ENCODE results near the gene CDKN1C.

CDKN1C gene

DNA sequence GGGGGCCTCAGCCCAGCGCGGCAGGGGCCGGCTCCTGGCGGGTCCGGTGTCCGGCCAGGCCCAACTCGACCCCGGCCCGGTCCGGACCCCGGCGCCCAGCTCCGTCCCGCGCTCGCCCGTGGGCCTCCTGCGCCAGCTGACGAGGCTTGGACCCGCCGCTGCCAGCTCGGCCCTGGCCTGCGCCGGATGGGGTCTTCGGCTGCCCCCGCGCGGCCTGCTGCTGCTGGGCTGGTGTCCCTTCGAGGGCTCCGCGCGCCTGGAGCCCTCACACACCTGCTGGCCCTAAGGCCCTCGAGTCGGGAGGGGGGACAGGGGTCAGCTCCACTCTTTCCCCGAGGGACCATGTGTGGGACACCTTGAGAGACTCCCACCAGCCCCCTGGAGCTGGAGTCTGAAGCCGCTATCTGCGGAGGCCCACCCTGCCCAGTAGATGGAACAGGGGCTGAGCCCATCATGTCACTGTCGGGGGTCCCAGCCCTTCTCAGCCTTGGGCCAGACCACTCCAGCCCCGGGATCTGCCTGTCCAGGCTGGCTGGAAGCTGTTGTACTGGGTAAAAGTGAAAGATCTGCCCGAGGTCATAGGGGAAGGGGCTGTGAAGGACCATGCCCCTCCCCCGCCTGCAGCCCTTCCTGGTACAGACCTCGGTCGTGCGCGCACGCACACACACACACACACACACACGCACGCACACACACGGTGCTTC lies 768 bp upstream of the CDKN1C start:
- Mint-ChIP-seq H3K27ac (peak overlapping the region in 1 of 2 donors; percentile 80), H3K36me3 (ENCODE audit: insufficient read depth) (peaks cover 13% of the 10 kb centered on the region), H3K27me3 (peaks cover 6 to 9% of the 10 kb centered on the region in 2 donors), H3K9me3 (no peaks in the 10 kb centered on the region), H3K4me1 (ENCODE audit: low read depth in 2 of 2) (peaks cover 10 to 17% of the 10 kb centered on the region in 2 donors), H3K4me3 (peak overlapping the region; percentile 21 to 41)
- DNase-seq (no peak), ATAC-seq (replicated peaks) (no peak)

GRCh38 chr11:2885017-2885677 lies 428 bp downstream of the CDKN1C start:
- H3K36me3 Mint-ChIP-seq (ENCODE audit: insufficient read depth): peaks cover 13% of the 10 kb centered on the region
- H3K4me3 Mint-ChIP-seq: peak overlapping the region; percentile 81
- peak overlapping the region in 1 of 2 donors; percentile 39 for H3K27ac Mint-ChIP-seq
- DNase-seq (peak in 1 of 3 experiments; percentile 29), ATAC-seq (replicated peaks) (peak; percentile 17)
- H3K27me3 Mint-ChIP-seq: peaks cover 6 to 9% of the 10 kb centered on the region in 2 donors
- peaks cover 10 to 17% of the 10 kb centered on the region in 2 donors for H3K4me1 Mint-ChIP-seq (ENCODE audit: low read depth in 2 of 2)
- no peaks in the 10 kb centered on the region for H3K9me3 Mint-ChIP-seq

- Mint-ChIP-seq H3K27me3 (peaks cover 6 to 9% of the 10 kb centered on the region in 2 donors), H3K27ac (no peak overlapping the region), H3K9me3 (no peaks in the 10 kb centered on the region), H3K4me1 (ENCODE audit: low read depth in 2 of 2) (peaks cover 10 to 17% of the 10 kb centered on the region in 2 donors), H3K36me3 (ENCODE audit: insufficient read depth) (peaks cover 13% of the 10 kb centered on the region), H3K4me3 (peak overlapping the region in 1 of 2 donors; percentile 76)
- DNase-seq (no peak), ATAC-seq (replicated peaks) (no peak)
Measured at GRCh38 chr11:2883979-2884815, 1.4 kb downstream of the CDKN1C start.

- DNase-seq (no peak), ATAC-seq (replicated peaks) (no peak)
- Mint-ChIP-seq H3K4me1 (ENCODE audit: low read depth in 2 of 2) (peaks cover 10 to 14% of the 10 kb centered on the region in 2 donors), H3K27ac (no peak overlapping the region), H3K4me3 (peak overlapping the region; percentile 71 to 76), H3K9me3 (no peaks in the 10 kb centered on the region), H3K27me3 (peaks cover 6 to 9% of the 10 kb centered on the region in 2 donors), H3K36me3 (ENCODE audit: insufficient read depth) (peaks cover 13% of the 10 kb centered on the region)
Measured at GRCh38 chr11:2883640-2883978, 2.0 kb downstream of the CDKN1C start.

DNA sequence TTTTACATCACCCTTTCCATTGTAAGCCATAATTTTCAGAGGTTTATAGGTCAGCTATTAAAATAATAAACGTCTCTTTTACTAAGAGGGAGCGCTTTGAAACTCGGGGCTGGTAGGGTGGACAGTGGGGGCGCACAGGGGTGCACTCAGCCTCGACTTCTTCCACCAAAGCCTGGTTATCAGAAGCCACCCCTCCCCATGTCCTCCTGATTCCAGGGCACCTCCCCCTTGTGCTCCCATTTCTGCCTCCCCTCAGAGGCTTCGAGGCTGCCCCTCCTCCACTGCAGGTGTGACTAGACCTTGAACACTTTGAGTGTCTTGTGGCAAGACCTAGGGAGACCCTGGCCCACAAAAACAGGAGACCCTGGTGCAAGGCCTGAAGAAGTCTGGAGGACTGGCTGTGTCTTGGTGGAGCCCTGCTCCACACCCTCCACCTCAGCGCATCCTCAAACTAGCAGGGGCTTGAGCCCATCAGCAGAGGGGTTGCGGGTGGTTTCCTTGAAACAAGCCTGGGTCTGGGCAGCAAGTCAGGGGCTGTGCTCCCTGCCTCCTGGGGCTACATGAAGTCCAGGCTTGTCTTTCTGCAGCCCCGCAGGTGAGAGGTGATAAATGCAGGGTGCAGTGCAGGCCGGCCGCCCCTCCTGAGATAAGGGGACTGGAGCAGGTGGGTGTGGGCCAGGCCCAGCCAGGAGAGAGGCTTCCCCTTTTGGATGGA lies 3.0 kb downstream of the CDKN1C start:
- H3K9me3 Mint-ChIP-seq: no peaks in the 10 kb centered on the region
- DNase-seq: no peak
- ATAC-seq (replicated peaks): no peak
- H3K4me3 Mint-ChIP-seq: peak overlapping the region; percentile 71 to 76
- H3K36me3 Mint-ChIP-seq (ENCODE audit: insufficient read depth): peaks cover 13% of the 10 kb centered on the region
- no peak overlapping the region for H3K27ac Mint-ChIP-seq
- H3K27me3 Mint-ChIP-seq: peaks cover 6 to 9% of the 10 kb centered on the region in 2 donors
- H3K4me1 Mint-ChIP-seq (ENCODE audit: low read depth in 2 of 2): peaks cover 8 to 10% of the 10 kb centered on the region in 2 donors

- H3K9me3 Mint-ChIP-seq: no peaks in the 10 kb centered on the region
- no peak overlapping the region for H3K4me3 Mint-ChIP-seq
- DNase-seq (no peak), ATAC-seq (replicated peaks) (no peak)
- peaks cover 12% of the 10 kb centered on the region for H3K36me3 Mint-ChIP-seq (ENCODE audit: insufficient read depth)
- H3K27ac Mint-ChIP-seq: no peak overlapping the region
- H3K4me1 Mint-ChIP-seq (ENCODE audit: low read depth in 2 of 2): peaks cover 8 to 10% of the 10 kb centered on the region in 2 donors
- H3K27me3 Mint-ChIP-seq: peaks cover 6 to 9% of the 10 kb centered on the region in 2 donors
Measured at GRCh38 chr11:2881981-2882375, 3.6 kb downstream of the CDKN1C start.

GRCh38 chr11:2881076-2881980 lies 4.2 kb downstream of the CDKN1C start:
- H3K27me3 Mint-ChIP-seq: peaks cover 6 to 9% of the 10 kb centered on the region in 2 donors
- H3K27ac Mint-ChIP-seq: no peak overlapping the region
- DNase-seq (no peak), ATAC-seq (replicated peaks) (no peak)
- peaks cover 8 to 10% of the 10 kb centered on the region in 2 donors for H3K4me1 Mint-ChIP-seq (ENCODE audit: low read depth in 2 of 2)
- H3K36me3 Mint-ChIP-seq (ENCODE audit: insufficient read depth): peaks cover 7% of the 10 kb centered on the region
- no peak overlapping the region for H3K4me3 Mint-ChIP-seq
- no peaks in the 10 kb centered on the region for H3K9me3 Mint-ChIP-seq

DNA sequence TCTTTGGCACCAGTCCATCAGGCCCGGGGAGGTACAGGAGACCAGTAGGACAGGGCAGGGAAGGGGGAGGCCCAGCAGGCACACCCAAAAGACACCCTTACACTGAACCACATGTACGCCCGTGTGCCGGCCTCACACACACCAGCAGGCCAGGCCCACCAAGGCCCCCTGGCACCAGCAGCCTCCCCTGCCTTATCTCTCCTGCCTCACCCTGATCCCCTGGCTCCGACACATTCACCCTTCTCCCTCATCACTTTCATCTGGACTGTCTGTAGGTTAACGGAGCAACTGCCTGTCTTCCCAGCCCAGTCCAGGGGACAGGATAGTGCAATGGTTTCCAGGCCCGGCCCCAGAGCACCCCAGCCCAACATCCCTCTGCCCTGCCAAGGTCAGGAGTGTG lies 4.9 kb downstream of the CDKN1C start:
- no peak overlapping the region for H3K4me3 Mint-ChIP-seq
- DNase-seq: no peak
- H3K4me1 Mint-ChIP-seq (ENCODE audit: low read depth in 2 of 2): peaks cover 8 to 10% of the 10 kb centered on the region in 2 donors
- H3K27me3 Mint-ChIP-seq: peaks cover 6 to 9% of the 10 kb centered on the region in 2 donors
- no peak for ATAC-seq (replicated peaks)
- H3K9me3 Mint-ChIP-seq: no peaks in the 10 kb centered on the region
- H3K36me3 Mint-ChIP-seq (ENCODE audit: insufficient read depth): peaks cover 7% of the 10 kb centered on the region
- no peak overlapping the region for H3K27ac Mint-ChIP-seq

DNA sequence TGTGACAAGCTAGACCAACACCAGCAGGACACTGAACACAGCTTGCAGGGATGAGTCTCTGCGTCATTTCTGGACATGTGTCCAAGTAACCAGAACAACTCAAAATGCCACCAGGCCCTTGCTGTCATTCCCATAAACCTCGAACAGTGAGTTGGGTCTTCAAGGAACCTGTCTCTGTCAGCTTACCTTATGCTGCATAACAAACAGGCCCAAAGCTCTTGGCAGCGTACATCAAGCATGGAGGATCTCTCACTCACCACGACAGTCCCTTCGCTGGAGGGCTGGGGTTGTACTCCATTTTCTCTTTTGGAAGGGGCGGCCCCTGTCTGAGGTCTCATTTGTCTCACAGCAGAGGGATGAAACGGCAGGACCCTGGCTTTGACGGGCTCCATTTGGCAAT lies 6.8 kb downstream of the CDKN1C start:
- ATAC-seq (replicated peaks): no peak
- Mint-ChIP-seq H3K27ac (no peak overlapping the region), H3K27me3 (peaks cover 6 to 24% of the 10 kb centered on the region in 2 donors), H3K4me1 (ENCODE audit: low read depth in 2 of 2) (peaks cover 5 to 6% of the 10 kb centered on the region in 2 donors), H3K9me3 (no peaks in the 10 kb centered on the region), H3K4me3 (no peak overlapping the region), H3K36me3 (ENCODE audit: insufficient read depth) (peaks cover 4% of the 10 kb centered on the region)
- no peak for DNase-seq

DNA sequence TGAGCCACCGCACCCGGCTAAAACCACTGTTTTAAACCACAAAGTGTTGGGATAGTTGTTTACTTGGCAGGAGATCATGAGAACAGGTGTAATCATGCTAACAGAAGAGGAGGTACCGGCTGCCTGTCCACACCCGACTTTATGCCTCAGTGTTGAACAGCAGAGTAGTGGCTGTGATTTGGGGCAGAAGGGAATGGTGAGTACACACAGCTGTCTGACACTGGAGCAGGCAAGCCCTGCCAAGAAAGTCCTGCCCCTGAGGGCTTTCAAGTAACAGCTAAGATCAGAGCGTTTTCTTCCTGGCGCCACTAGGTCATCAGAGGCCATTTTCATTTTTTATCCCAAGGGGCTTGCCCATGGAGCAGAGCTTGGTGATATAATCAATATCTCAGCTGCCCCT lies 8.1 kb downstream of the CDKN1C start:
- Mint-ChIP-seq H3K27ac (no peak overlapping the region), H3K27me3 (peaks cover 0 to 15% of the 10 kb centered on the region in 2 donors), H3K36me3 (ENCODE audit: insufficient read depth) (no peaks in the 10 kb centered on the region), H3K4me1 (ENCODE audit: low read depth in 2 of 2) (peaks cover 0 to under 1% of the 10 kb centered on the region in 2 donors), H3K4me3 (no peak overlapping the region), H3K9me3 (no peaks in the 10 kb centered on the region)
- ATAC-seq (replicated peaks) (no peak), DNase-seq (no peak)

DNA sequence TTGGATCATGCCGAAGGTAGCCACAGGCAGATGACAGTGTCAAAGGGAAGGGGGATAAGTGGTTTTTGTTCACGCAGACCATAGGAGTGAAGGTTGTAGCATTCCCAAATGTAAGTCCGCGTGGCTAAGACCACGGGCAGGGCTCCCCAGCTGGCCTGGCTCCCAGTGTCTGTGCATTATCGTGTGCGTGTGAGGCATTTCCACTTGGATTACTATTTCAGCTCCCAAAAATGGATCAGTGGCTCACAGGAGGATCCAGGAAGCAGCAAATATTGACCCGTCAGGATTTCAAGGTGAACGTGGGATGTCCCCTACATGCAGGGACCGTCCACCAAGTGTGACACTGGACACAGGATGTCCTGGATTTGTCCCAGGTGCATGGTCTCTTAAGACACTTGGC lies 10.6 kb downstream of the CDKN1C start:
- Mint-ChIP-seq H3K27ac (no peak overlapping the region), H3K9me3 (no peaks in the 10 kb centered on the region), H3K27me3 (peaks cover 19 to 39% of the 10 kb centered on the region in 2 donors), H3K4me3 (no peak overlapping the region), H3K4me1 (ENCODE audit: low read depth in 2 of 2) (peaks cover 5 to 10% of the 10 kb centered on the region in 2 donors), H3K36me3 (ENCODE audit: insufficient read depth) (no peaks in the 10 kb centered on the region)
- DNase-seq (no peak), ATAC-seq (replicated peaks) (no peak)

GRCh38 chr11:2870969-2871680 lies 14.4 kb downstream of the CDKN1C start:
- Mint-ChIP-seq H3K4me1 (ENCODE audit: low read depth in 2 of 2) (peaks cover 5 to 14% of the 10 kb centered on the region in 2 donors), H3K4me3 (peak overlapping the region in 1 of 2 donors; percentile 48), H3K9me3 (no peaks in the 10 kb centered on the region), H3K27me3 (peaks cover 37 to 71% of the 10 kb centered on the region in 2 donors), H3K36me3 (ENCODE audit: insufficient read depth) (no peaks in the 10 kb centered on the region), H3K27ac (no peak overlapping the region)
- ATAC-seq (replicated peaks): no peak
- DNase-seq: no peak

Measured in effector memory CD8-positive, alpha-beta T cell (primary cell).